ENCODE results near the gene PDE2A. TPM values are rescaled to one million over a fixed set of nuclear protein-coding genes. Genes with fewer than 3 reads are reported as not detected.

Gene PDE2A
- total and polyA plus RNA-seq, 2 donors (not counting 3 experiments of a cell fraction or from before 2014, with no cell fraction given), result 14.8 to 16.8 TPM

DNA sequence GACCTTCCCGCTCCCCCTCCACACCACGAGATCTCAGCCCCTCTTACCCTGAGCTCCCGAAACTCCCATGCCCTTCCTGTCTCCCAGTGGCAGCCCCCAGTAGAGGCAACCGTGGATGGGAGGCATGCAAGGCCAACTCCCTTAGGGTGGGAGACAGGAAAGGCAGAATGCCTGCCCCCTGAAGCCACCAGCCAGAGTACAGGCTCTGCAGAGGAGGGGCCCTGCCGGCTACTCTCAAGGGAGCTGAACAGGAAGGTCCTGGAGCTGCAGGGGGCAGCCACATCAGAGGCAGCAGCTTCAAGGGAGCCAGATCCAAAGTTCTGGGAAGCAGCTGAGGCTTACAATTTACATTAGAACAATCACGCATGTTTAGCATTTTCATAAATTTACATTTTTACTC lies 38.3 kb downstream of the PDE2A start:
- H3K4me3 ChIP-seq (replicated peaks in 1 of 3; ENCODE audit: insufficient read depth in 1 of 3, low read depth in 1 of 3, low read length in 3 of 3), result no peak overlapping the region
- no peak for TF ChIP-seq EZH2 (IDR thresholded peaks at IDR 0.05; ENCODE audit: borderline replicate concordance, low read depth, low read length, severe bottlenecking)
- TF ChIP-seq POLR2A (IDR thresholded peaks at IDR 0.05; ENCODE audit: low read depth, low read length), result no peak
- no peak for TF ChIP-seq MAX (IDR thresholded peaks at IDR 0.05; ENCODE audit: insufficient read depth, insufficient read length)
- TF ChIP-seq FOS (IDR thresholded peaks at IDR 0.05; ENCODE audit: borderline replicate concordance, insufficient read depth, low read length), result no peak
- TF ChIP-seq, protein P1, sequence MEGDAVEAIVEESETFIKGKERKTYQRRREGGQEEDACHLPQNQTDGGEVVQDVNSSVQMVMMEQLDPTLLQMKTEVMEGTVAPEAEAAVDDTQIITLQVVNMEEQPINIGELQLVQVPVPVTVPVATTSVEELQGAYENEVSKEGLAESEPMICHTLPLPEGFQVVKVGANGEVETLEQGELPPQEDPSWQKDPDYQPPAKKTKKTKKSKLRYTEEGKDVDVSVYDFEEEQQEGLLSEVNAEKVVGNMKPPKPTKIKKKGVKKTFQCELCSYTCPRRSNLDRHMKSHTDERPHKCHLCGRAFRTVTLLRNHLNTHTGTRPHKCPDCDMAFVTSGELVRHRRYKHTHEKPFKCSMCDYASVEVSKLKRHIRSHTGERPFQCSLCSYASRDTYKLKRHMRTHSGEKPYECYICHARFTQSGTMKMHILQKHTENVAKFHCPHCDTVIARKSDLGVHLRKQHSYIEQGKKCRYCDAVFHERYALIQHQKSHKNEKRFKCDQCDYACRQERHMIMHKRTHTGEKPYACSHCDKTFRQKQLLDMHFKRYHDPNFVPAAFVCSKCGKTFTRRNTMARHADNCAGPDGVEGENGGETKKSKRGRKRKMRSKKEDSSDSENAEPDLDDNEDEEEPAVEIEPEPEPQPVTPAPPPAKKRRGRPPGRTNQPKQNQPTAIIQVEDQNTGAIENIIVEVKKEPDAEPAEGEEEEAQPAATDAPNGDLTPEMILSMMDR (IDR thresholded peaks at IDR 0.05; ENCODE audit: extremely low read depth in 1 of 2, insufficient read depth in 1 of 2, low read depth in 1 of 2, low read length in 2 of 2), result no peak
- TF ChIP-seq GATA2 (IDR thresholded peaks at IDR 0.05; ENCODE audit: insufficient read depth, insufficient read length, low read depth, low read length), result no peak
- no peak for TF ChIP-seq JUN (IDR thresholded peaks at IDR 0.05; ENCODE audit: borderline replicate concordance, insufficient read depth, insufficient read length, low read depth)
- no peak for TF ChIP-seq MYC (IDR thresholded peaks at IDR 0.05; ENCODE audit: low read depth, low read length)
- dilution Hi-C loops (cut with MboI; ENCODE audit: extremely low pct_ligation_motif_present, low sequenced_read_pairs), result no loop called here
- no peak overlapping the region for H2AFZ ChIP-seq (ENCODE audit: low read depth, low read length)
- H3K9ac ChIP-seq (replicated peaks; ENCODE audit: extremely low read depth, insufficient read depth, low read length), result no peak overlapping the region
- FAIRE-seq (no peak), DNase-seq (ENCODE audit: low read depth, low spot score) (no peak)
- no peaks in the 10 kb centered on the region for H3K27me3 ChIP-seq (ENCODE audit: control insufficient read depth in 2 of 2, insufficient read depth in 2 of 2, low read length in 2 of 2)
- ChIA-PET POLR2A (no interaction called here), CTCF (interaction anchor here (0.8 to 6.6 kb wide), 10 partner anchors 9 to 165 kb away, joined by 3 to 61 read pairs (median 6); no protein-coding TSS in a partner anchor)
- H3K36me3 ChIP-seq (ENCODE audit: control insufficient read depth in 2 of 2, extremely low read depth in 1 of 2, insufficient read depth in 2 of 2, low read length in 2 of 2), result no peaks in the 10 kb centered on the region
- no peak overlapping the region for H3K4me2 ChIP-seq (ENCODE audit: insufficient read depth, low read length)
- intact Hi-C loops (cut with micrococcal nuclease), result no loop called here
- no peak overlapping the region for H3K27ac ChIP-seq (ENCODE audit: insufficient read depth, low read depth, low read length)
- no peaks in the 10 kb centered on the region for H3K79me2 ChIP-seq (ENCODE audit: control insufficient read depth, insufficient read depth, low read length)
- H3K9me1 ChIP-seq (replicated peaks; ENCODE audit: control insufficient read depth, extremely low read depth, insufficient read depth, low read length), result no peaks in the 10 kb centered on the region
- H3K4me1 ChIP-seq (ENCODE audit: control insufficient read depth, extremely low read depth, insufficient read depth, low read length), result peaks cover 48% of the 10 kb centered on the region
- no peaks in the 10 kb centered on the region for H3K9me3 ChIP-seq (replicated peaks; ENCODE audit: control insufficient read depth, insufficient read depth, low read length)
- BruUV-seq (replicated peaks), result no TSS peak
- no peaks in the 10 kb centered on the region for H4K20me1 ChIP-seq (replicated peaks; ENCODE audit: control insufficient read depth, extremely low read depth, insufficient read depth, low read length)

Measured in endothelial cell of umbilical vein (primary cell).